ENCODE data around the gene MEFV.
"Not testable (repeated sequence)": the region's sequence is repeated elsewhere in the genome, so short reads cannot be mapped to it uniquely, and the experiment has no call there.

MEFV gene

GRCh38 chr16:3220839-3221238, 35.6 kb downstream of the MEFV start:
- no peak for DNase-seq (ENCODE audit: low read depth in 2 of 2, low spot score in 1 of 2)

DNA sequence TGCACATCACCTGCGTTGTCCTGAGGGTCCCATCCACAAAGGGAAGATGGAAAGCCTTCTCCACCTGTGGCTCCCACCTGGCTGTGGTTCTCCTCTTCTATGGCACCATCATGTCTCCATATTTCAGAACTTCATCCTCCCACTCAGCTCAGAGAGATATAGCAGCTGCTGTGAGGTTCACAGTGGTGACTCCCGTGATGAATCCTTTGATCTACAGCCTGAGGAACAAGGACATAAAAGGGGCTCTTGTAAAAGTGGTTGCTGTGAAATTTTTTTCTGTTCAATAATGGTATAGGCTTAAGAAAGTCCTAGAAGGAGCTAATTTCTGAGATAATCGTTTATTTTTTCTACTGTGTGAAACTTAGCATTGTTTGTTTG, 40.2 kb downstream of the MEFV start:
- no peak for DNase-seq (ENCODE audit: low read depth in 2 of 2, low spot score in 1 of 2)

DNA sequence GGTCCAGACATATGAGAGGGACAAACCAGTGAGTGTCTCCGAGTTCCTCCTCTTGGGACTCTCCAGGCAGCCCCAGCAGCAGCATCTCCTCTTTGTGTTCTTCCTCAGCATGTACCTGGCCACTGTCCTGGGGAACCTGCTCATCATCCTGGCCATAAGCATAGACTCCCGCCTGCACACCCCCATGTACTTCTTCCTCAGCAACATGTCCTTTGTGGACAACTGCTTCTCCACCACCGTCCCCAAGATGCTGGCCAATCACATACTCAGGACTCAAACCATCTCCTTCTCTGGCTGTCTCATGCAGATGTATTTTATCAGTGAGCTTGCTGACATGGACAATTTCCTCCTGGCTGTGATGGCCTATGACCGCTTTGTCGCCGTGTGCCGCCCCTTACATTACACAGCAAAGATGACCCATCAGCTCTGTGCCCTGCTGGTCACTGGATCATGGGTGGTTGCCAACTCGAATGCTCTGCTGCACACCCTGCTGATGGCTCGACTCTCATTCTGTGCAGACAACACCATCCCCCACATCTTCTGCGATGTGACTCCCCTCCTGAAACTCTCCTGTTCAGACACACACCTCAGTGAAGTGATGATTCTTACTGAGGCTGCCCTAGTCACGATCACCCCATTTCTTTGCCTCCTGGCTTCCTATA, 40.7 kb downstream of the MEFV start:
- DNase-seq (ENCODE audit: low read depth in 2 of 2, low spot score in 1 of 2): no peak

DNA sequence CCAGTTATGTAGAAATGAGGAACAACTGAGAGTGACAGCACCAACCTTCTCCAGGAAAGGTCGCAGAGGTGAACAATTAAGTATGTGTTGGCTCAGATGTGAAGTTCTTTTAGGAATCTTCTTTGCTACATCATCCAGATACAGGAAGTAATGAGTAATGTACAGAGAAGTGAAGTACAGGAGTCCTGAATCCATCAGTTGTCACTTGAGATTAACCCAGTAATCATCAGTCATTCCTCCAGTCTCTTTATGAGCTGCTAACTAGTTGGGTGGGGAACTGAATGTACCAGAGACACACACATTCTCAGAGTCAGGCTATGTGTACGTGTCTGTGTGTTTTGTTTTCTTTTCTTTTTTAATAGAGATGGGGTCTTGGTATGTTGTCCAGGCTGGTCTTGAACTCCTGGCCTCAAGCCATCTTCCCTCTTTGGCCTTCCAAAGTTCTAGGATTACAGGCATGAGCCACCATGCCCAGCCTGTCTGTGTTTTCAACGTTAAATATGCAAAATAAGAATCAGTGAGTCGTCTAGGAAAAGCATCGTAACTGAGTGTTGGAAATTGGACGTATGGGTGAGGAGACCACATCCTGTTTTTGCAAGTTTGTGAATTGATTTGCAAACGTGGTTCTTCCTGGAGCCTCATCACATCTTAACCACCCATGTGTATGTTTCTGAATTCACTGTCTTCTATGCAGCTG, 41.4 kb downstream of the MEFV start:
- no peak for DNase-seq (ENCODE audit: low read depth in 2 of 2, low spot score in 1 of 2)

- DNase-seq (ENCODE audit: low read depth in 2 of 2, low spot score in 1 of 2): no peak
Observed at GRCh38 chr16:3212567-3212966, 43.9 kb downstream of the MEFV start.

- no peak for DNase-seq (ENCODE audit: low read depth in 2 of 2, low spot score in 1 of 2)
Observed at GRCh38 chr16:3212006-3212405, 44.4 kb downstream of the MEFV start.

- DNase-seq (ENCODE audit: low read depth in 2 of 2, low spot score in 1 of 2): no peak
Observed at GRCh38 chr16:3207086-3207953, 49.1 kb downstream of the MEFV start.

- not testable (repeated sequence) for DNase-seq (ENCODE audit: low read depth in 2 of 2, low spot score in 1 of 2)
Observed at GRCh38 chr16:3205939-3206338, 50.5 kb downstream of the MEFV start.

- no peak for DNase-seq (ENCODE audit: low read depth in 2 of 2, low spot score in 1 of 2)
Observed at GRCh38 chr16:3202903-3203539, 53.4 kb downstream of the MEFV start.

- no peak for DNase-seq (ENCODE audit: low read depth in 2 of 2, low spot score in 1 of 2)
Observed at GRCh38 chr16:3198334-3199072, 57.9 kb downstream of the MEFV start.

- DNase-seq (ENCODE audit: low read depth in 2 of 2, low spot score in 1 of 2): not testable (repeated sequence)
Observed at GRCh38 chr16:3197694-3198333, 58.6 kb downstream of the MEFV start.

GRCh38 chr16:3195975-3196374, 60.5 kb downstream of the MEFV start:
- no peak for DNase-seq (ENCODE audit: low read depth in 2 of 2, low spot score in 1 of 2)

DNA sequence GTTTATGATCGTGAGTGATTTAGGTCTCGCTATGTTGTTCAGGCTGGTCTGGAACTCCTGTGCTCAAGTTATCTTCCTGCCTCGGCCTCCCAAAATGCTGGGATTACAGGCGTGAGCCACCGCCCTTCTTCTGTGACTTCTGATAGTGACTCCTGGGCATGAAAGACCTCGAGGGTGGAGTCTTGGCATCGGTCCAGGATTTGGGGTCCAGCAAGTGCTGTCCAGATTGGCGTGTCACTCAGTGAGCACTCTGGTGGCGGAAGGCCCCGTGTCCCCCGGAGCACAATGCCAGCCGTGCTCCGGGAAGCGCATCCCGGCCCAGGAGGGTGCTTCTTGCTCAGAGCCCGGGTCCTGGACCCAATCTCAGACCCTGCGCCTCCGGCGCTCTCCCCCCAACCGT, 61.6 kb downstream of the MEFV start:
- DNase-seq (ENCODE audit: low read depth in 2 of 2, low spot score in 1 of 2): no peak

GRCh38 chr16:3193221-3194212, 62.9 kb downstream of the MEFV start:
- no peak for DNase-seq (ENCODE audit: low read depth in 2 of 2, low spot score in 1 of 2)

GRCh38 chr16:3192476-3193019, 63.9 kb downstream of the MEFV start:
- DNase-seq (ENCODE audit: low read depth in 2 of 2, low spot score in 1 of 2): no peak
